ENCODE measurements around the gene LRIG1.

LRIG1 gene

GRCh38 chr3:66500576-66501482 is at the start of gene LRIG1:
LRIG1 (minus strand) TSS chr3:66501022; CDS start chr3:66500407, 615 bp downstream.
- Mint-ChIP-seq H3K4me1 (ENCODE audit: low read depth) (peaks cover 26% of the 10 kb centered on the region), H3K27ac (peak within 1 kb of the TSS; percentile 71), H3K9me3 (no peaks in the 10 kb centered on the region), H3K27me3 (peaks cover 39% of the 10 kb centered on the region), H3K4me3 (peak within 1 kb of the TSS; percentile 82), H3K36me3 (ENCODE audit: low read depth) (peaks cover 7% of the 10 kb centered on the region)
- intact Hi-C loops (cut with micrococcal nuclease) = loop anchor here (5.0 kb wide), 2 partner anchors 279 to 496 kb away; partner anchors contain the start of genes KBTBD8 and SLC25A26

GRCh38 chr3:66544619-66545429 is 44.0 kb upstream of the LRIG1 start:
- H3K4me1 Mint-ChIP-seq (ENCODE audit: low read depth) = no peaks in the 10 kb centered on the region
- no peak overlapping the region for H3K27ac Mint-ChIP-seq
- H3K4me3 Mint-ChIP-seq = no peak overlapping the region
- peaks cover 11% of the 10 kb centered on the region for H3K9me3 Mint-ChIP-seq
- intact Hi-C loops (cut with micrococcal nuclease) = no loop called here
- no peaks in the 10 kb centered on the region for H3K36me3 Mint-ChIP-seq (ENCODE audit: low read depth)
- H3K27me3 Mint-ChIP-seq = no peaks in the 10 kb centered on the region

GRCh38 chr3:66542153-66542552 is 41.3 kb upstream of the LRIG1 start:
- no peak overlapping the region for H3K4me3 Mint-ChIP-seq
- no peaks in the 10 kb centered on the region for H3K27me3 Mint-ChIP-seq
- H3K36me3 Mint-ChIP-seq (ENCODE audit: low read depth) = no peaks in the 10 kb centered on the region
- intact Hi-C loops (cut with micrococcal nuclease) = no loop called here
- H3K27ac Mint-ChIP-seq = no peak overlapping the region
- no peaks in the 10 kb centered on the region for H3K4me1 Mint-ChIP-seq (ENCODE audit: low read depth)
- H3K9me3 Mint-ChIP-seq = peaks cover 11% of the 10 kb centered on the region

GRCh38 chr3:66539466-66539989 is 38.7 kb upstream of the LRIG1 start:
- Mint-ChIP-seq H3K4me1 (ENCODE audit: low read depth) (no peaks in the 10 kb centered on the region), H3K9me3 (peaks cover 11% of the 10 kb centered on the region), H3K4me3 (no peak overlapping the region), H3K27ac (no peak overlapping the region), H3K27me3 (no peaks in the 10 kb centered on the region), H3K36me3 (ENCODE audit: low read depth) (no peaks in the 10 kb centered on the region)
- intact Hi-C loops (cut with micrococcal nuclease) = no loop called here

- intact Hi-C loops (cut with micrococcal nuclease) = no loop called here
- no peaks in the 10 kb centered on the region for H3K27me3 Mint-ChIP-seq
- H3K27ac Mint-ChIP-seq = no peak overlapping the region
- no peak overlapping the region for H3K4me3 Mint-ChIP-seq
- H3K36me3 Mint-ChIP-seq (ENCODE audit: low read depth) = no peaks in the 10 kb centered on the region
- no peaks in the 10 kb centered on the region for H3K4me1 Mint-ChIP-seq (ENCODE audit: low read depth)
- H3K9me3 Mint-ChIP-seq = peaks cover 3% of the 10 kb centered on the region
Measured at GRCh38 chr3:66538390-66538789, 37.6 kb upstream of the LRIG1 start.

GRCh38 chr3:66537735-66538134 is 36.9 kb upstream of the LRIG1 start:
- Mint-ChIP-seq H3K4me3 (no peak overlapping the region), H3K4me1 (ENCODE audit: low read depth) (no peaks in the 10 kb centered on the region), H3K27ac (no peak overlapping the region), H3K36me3 (ENCODE audit: low read depth) (no peaks in the 10 kb centered on the region), H3K27me3 (no peaks in the 10 kb centered on the region), H3K9me3 (no peaks in the 10 kb centered on the region)
- intact Hi-C loops (cut with micrococcal nuclease) = no loop called here

- Mint-ChIP-seq H3K4me3 (no peak overlapping the region), H3K27me3 (no peaks in the 10 kb centered on the region), H3K4me1 (ENCODE audit: low read depth) (no peaks in the 10 kb centered on the region), H3K36me3 (ENCODE audit: low read depth) (no peaks in the 10 kb centered on the region), H3K27ac (no peak overlapping the region), H3K9me3 (no peaks in the 10 kb centered on the region)
- intact Hi-C loops (cut with micrococcal nuclease) = no loop called here
Measured at GRCh38 chr3:66536791-66537190, 36.0 kb upstream of the LRIG1 start.

- H3K4me3 Mint-ChIP-seq = no peak overlapping the region
- no peaks in the 10 kb centered on the region for H3K27me3 Mint-ChIP-seq
- no peak overlapping the region for H3K27ac Mint-ChIP-seq
- intact Hi-C loops (cut with micrococcal nuclease) = no loop called here
- no peaks in the 10 kb centered on the region for H3K9me3 Mint-ChIP-seq
- H3K36me3 Mint-ChIP-seq (ENCODE audit: low read depth) = no peaks in the 10 kb centered on the region
- no peaks in the 10 kb centered on the region for H3K4me1 Mint-ChIP-seq (ENCODE audit: low read depth)
Measured at GRCh38 chr3:66534304-66534845, 33.6 kb upstream of the LRIG1 start.

GRCh38 chr3:66532613-66533012 is 31.8 kb upstream of the LRIG1 start:
- intact Hi-C loops (cut with micrococcal nuclease) = no loop called here
- H3K4me1 Mint-ChIP-seq (ENCODE audit: low read depth) = peaks cover 2% of the 10 kb centered on the region
- H3K27ac Mint-ChIP-seq = no peak overlapping the region
- H3K27me3 Mint-ChIP-seq = no peaks in the 10 kb centered on the region
- H3K36me3 Mint-ChIP-seq (ENCODE audit: low read depth) = no peaks in the 10 kb centered on the region
- H3K4me3 Mint-ChIP-seq = no peak overlapping the region
- no peaks in the 10 kb centered on the region for H3K9me3 Mint-ChIP-seq

GRCh38 chr3:66532160-66532587 is 31.4 kb upstream of the LRIG1 start:
- no peak overlapping the region for H3K27ac Mint-ChIP-seq
- H3K4me1 Mint-ChIP-seq (ENCODE audit: low read depth) = peaks cover 7% of the 10 kb centered on the region
- H3K9me3 Mint-ChIP-seq = no peaks in the 10 kb centered on the region
- H3K27me3 Mint-ChIP-seq = no peaks in the 10 kb centered on the region
- H3K4me3 Mint-ChIP-seq = no peak overlapping the region
- intact Hi-C loops (cut with micrococcal nuclease) = no loop called here
- H3K36me3 Mint-ChIP-seq (ENCODE audit: low read depth) = no peaks in the 10 kb centered on the region

- intact Hi-C loops (cut with micrococcal nuclease) = no loop called here
Measured at GRCh38 chr3:66531256-66531655, 30.4 kb upstream of the LRIG1 start.

GRCh38 chr3:66527246-66527645 is 26.4 kb upstream of the LRIG1 start:
- Mint-ChIP-seq H3K4me1 (ENCODE audit: low read depth) (peaks cover 17% of the 10 kb centered on the region), H3K4me3 (no peak overlapping the region), H3K9me3 (no peaks in the 10 kb centered on the region), H3K27ac (no peak overlapping the region), H3K36me3 (ENCODE audit: low read depth) (no peaks in the 10 kb centered on the region), H3K27me3 (peaks cover 12% of the 10 kb centered on the region)
- intact Hi-C loops (cut with micrococcal nuclease) = no loop called here

More at GRCh38 chr3:66531256-66531655, 30.4 kb upstream of the LRIG1 start:
- Mint-ChIP-seq H3K27ac (no peak overlapping the region), H3K27me3 (no peaks in the 10 kb centered on the region), H3K36me3 (ENCODE audit: low read depth) (no peaks in the 10 kb centered on the region), H3K9me3 (no peaks in the 10 kb centered on the region), H3K4me3 (no peak overlapping the region), H3K4me1 (ENCODE audit: low read depth) (peaks cover 11% of the 10 kb centered on the region)

GRCh38 chr3:66525771-66526170 is 24.9 kb upstream of the LRIG1 start:
- intact Hi-C loops (cut with micrococcal nuclease) = no loop called here
- H3K4me1 Mint-ChIP-seq (ENCODE audit: low read depth) = peaks cover 17% of the 10 kb centered on the region

GRCh38 chr3:66520724-66521123 is 19.9 kb upstream of the LRIG1 start:
- intact Hi-C loops (cut with micrococcal nuclease) = no loop called here
- peaks cover 12% of the 10 kb centered on the region for H3K27me3 Mint-ChIP-seq
- peaks cover 6% of the 10 kb centered on the region for H3K4me1 Mint-ChIP-seq (ENCODE audit: low read depth)
- no peaks in the 10 kb centered on the region for H3K9me3 Mint-ChIP-seq
- no peaks in the 10 kb centered on the region for H3K36me3 Mint-ChIP-seq (ENCODE audit: low read depth)
- H3K4me3 Mint-ChIP-seq = no peak overlapping the region
- no peak overlapping the region for H3K27ac Mint-ChIP-seq

More at GRCh38 chr3:66525771-66526170, 24.9 kb upstream of the LRIG1 start:
- peaks cover 12% of the 10 kb centered on the region for H3K27me3 Mint-ChIP-seq
- no peak overlapping the region for H3K4me3 Mint-ChIP-seq
- no peaks in the 10 kb centered on the region for H3K9me3 Mint-ChIP-seq
- no peaks in the 10 kb centered on the region for H3K36me3 Mint-ChIP-seq (ENCODE audit: low read depth)
- no peak overlapping the region for H3K27ac Mint-ChIP-seq
